ENCODE results near the gene MCUB. TPM values are rescaled to one million over a fixed set of nuclear protein-coding genes. Genes with fewer than 3 reads are reported as not detected.

MCUB gene
- polyA plus RNA-seq, 1 donor from 2014 or later = 3.9 TPM

- Histone ChIP-seq H4K20me1 (ENCODE audit: insufficient read depth) (no peaks in the 10 kb centered on the region), H3F3A (ENCODE audit: insufficient read depth, low read length, poor library complexity, severe bottlenecking) (no peaks in the 10 kb centered on the region), H3K36me3 (ENCODE audit: insufficient read depth, low read length) (no peaks in the 10 kb centered on the region), H3K27me3 (ENCODE audit: insufficient read depth, low read depth, low read length) (no peaks in the 10 kb centered on the region), H3K79me2 (replicated peaks; ENCODE audit: insufficient read depth, low read length) (no peaks in the 10 kb centered on the region), H3K9me3 (ENCODE audit: low read length) (no peaks in the 10 kb centered on the region), H3K4me3 (ENCODE audit: low read length) (no peak overlapping the region), H3K27ac (ENCODE audit: low read length) (no peak overlapping the region), H3K9me2 (ENCODE audit: insufficient read depth, low read length) (no peaks in the 10 kb centered on the region), H3K9ac (ENCODE audit: low read length) (no peak overlapping the region), H2AFZ (ENCODE audit: low read depth, low read length) (no peak overlapping the region), H3K4me2 (ENCODE audit: low read length) (no peak overlapping the region)
- TF ChIP-seq REST (IDR thresholded peaks at IDR 0.05; ENCODE audit: borderline replicate concordance) (no peak), SMC3 (conservative IDR thresholded peaks at IDR 0.05; ENCODE audit: poor library complexity) (no peak), CTCF (IDR thresholded peaks at IDR 0.05; ENCODE audit: poor library complexity, severe bottlenecking) (no peak), MXI1 (conservative IDR thresholded peaks at IDR 0.05; ENCODE audit: poor library complexity, severe bottlenecking) (no peak), EZH2 (IDR thresholded peaks at IDR 0.05; ENCODE audit: borderline replicate concordance, insufficient read depth, low read length, poor library complexity, severe bottlenecking) (no peak), RAD21 (conservative IDR thresholded peaks at IDR 0.05) (no peak), TAF1 (IDR thresholded peaks at IDR 0.05; ENCODE audit: low read depth) (no peak), EP300 (conservative IDR thresholded peaks at IDR 0.05; ENCODE audit: poor library complexity, severe bottlenecking) (no peak), POLR2AphosphoS5 (IDR thresholded peaks at IDR 0.05) (no peak)
These were observed 131.4 kb downstream of the MCUB start for GRCh38 chr4:109691411-109691920.

- Histone ChIP-seq H3K79me2 (replicated peaks; ENCODE audit: insufficient read depth, low read length) (no peaks in the 10 kb centered on the region), H3K9me2 (ENCODE audit: insufficient read depth, low read length) (no peaks in the 10 kb centered on the region), H3K9ac (ENCODE audit: low read length) (no peak overlapping the region), H3K27me3 (ENCODE audit: insufficient read depth, low read depth, low read length) (no peaks in the 10 kb centered on the region), H3K4me2 (ENCODE audit: low read length) (no peak overlapping the region), H3K27ac (ENCODE audit: low read length) (no peak overlapping the region), H2AFZ (ENCODE audit: low read depth, low read length) (no peak overlapping the region), H3K36me3 (ENCODE audit: insufficient read depth, low read length) (no peaks in the 10 kb centered on the region), H3K9me3 (ENCODE audit: low read length) (no peaks in the 10 kb centered on the region), H3K4me3 (ENCODE audit: low read length) (no peak overlapping the region), H4K20me1 (ENCODE audit: insufficient read depth) (no peaks in the 10 kb centered on the region), H3F3A (ENCODE audit: insufficient read depth, low read length, poor library complexity, severe bottlenecking) (no peaks in the 10 kb centered on the region)
- TF ChIP-seq REST (IDR thresholded peaks at IDR 0.05; ENCODE audit: borderline replicate concordance) (no peak), MXI1 (conservative IDR thresholded peaks at IDR 0.05; ENCODE audit: poor library complexity, severe bottlenecking) (no peak), SMC3 (conservative IDR thresholded peaks at IDR 0.05; ENCODE audit: poor library complexity) (no peak), EP300 (conservative IDR thresholded peaks at IDR 0.05; ENCODE audit: poor library complexity, severe bottlenecking) (no peak)
These were observed 138.6 kb downstream of the MCUB start for GRCh38 chr4:109698656-109699055.

All from neural cell (in vitro differentiated cells).